Adrenal gland (tissue), 12 donors: Measurements from ENCODE around the gene AUTS2. TPM values are rescaled to one million over a fixed set of nuclear protein-coding genes. Genes with fewer than 3 reads are reported as not detected.

ENCODE experiments used
- DNase-seq, 7 donors: peaks; one replicate each; pipeline ENCODE4 v3.0.0-alpha.2; 2019 to 2020
- H3K27ac ChIP-seq, 5 donors: fragments of 200-600 bp; sonication (generic) in 4 of 5; 1 replicate in 3 of 5; 2 replicates in 2 of 5; pipeline versions ENCODE4 v1.5.1 to v1.8.0; 2016 to 2020; ENCODE audit warnings: mild to moderate bottlenecking in 1 of 5
- H3K27me3 ChIP-seq: fragments of 200-600 bp; 2 replicates; pipeline ENCODE4 v1.8.0; 2021
- H3K36me3 ChIP-seq, 2 donors: fragments of 200-600 bp; replicated peaks in 1 of 2; 1 replicate in 1 of 2; 2 replicates in 1 of 2; pipeline versions ENCODE4 v1.5.1 to v1.8.0; 2018 to 2022
- H3K4me1 ChIP-seq, 2 donors: fragments of 200-600 bp; replicated peaks in 1 of 2; 1 replicate in 1 of 2; 2 replicates in 1 of 2; pipeline versions ENCODE4 v1.5.1 to v1.8.0; 2018 to 2021
- H3K4me3 ChIP-seq, 4 donors: fragments of 200-600 bp; sonication (generic) in 3 of 4; one replicate each; pipeline ENCODE4 v1.5.1; 2016 to 2018
- H3K9me3 ChIP-seq, 3 donors: fragments of 200-600 bp; sonication (generic) in 1 of 3; replicated peaks in 1 of 3; 1 replicate in 2 of 3; 2 replicates in 1 of 3; pipeline versions ENCODE4 v1.5.1 to v1.8.0; 2016 to 2021
- POLR2A ChIP-seq, 2 donors: fragments of 450-650 bp; IDR thresholded peaks; one replicate each; pipeline ENCODE4 v1.6.1; 2017; ENCODE audit warnings: antibody characterized with exemption in 2 of 2, mild to moderate bottlenecking in 2 of 2, moderate library complexity in 1 of 2
- WGBS, 4 donors: extraction: QIAGEN DNeasy Blood & Tissue Kit in 2 of 4; methylation state at CpG; one replicate each; pipeline versions ENCODE4 v1.1.5 to v1.1.7; 2013 to 2017; 5-methylcytosine and 5-hydroxymethylcytosine counted together
- intact Hi-C, 2 donors: fragments of 100-400 bp; cut with DNase I; formaldehyde crosslinking; loops; one replicate each; pipeline versions ENCODE4 v1.14.1 to v1.15.0; 2022 to 2023
- polyA plus RNA-seq, 3 donors: library from polyadenylated mRNA; stranded (reverse); fragments of 200-250 nt in 2 of 3; fragments of 350-450 nt in 1 of 3; fragmentation: Illumina TruSeq in 1 of 3; extraction: RNeasy Lipid Tissue Mini Kit (QIAGEN cat#74804) in 1 of 3; gene quantifications; one replicate each; pipeline ENCODE4 v1.2.3, GENCODE V29; 2013 to 2014
- total RNA-seq, 9 donors: library from RNA; depleted of rRNA in 4 of 9; stranded (reverse); fragments of >200 nt in 4 of 9; fragments of 120-200 nt in 1 of 9; fragmentation: NEBNext Ultra II Directional in 1 of 9; extraction: Animal tissue kit (Norgen Biotek cat#: 25700) in 1 of 9; gene quantifications; one replicate each; pipeline versions ENCODE4 v1.1.0 to v1.2.4, GENCODE V29; 2013 to 2023
- TF ChIP-seq, protein P1 (sequence below), 6 experiments: fragments of 450-650 bp in 4 of 6; fragments of 200-600 bp in 2 of 6; sonication (generic) in 1 of 6; IDR thresholded peaks; 1 replicate in 5 of 6; 2 replicates in 1 of 6; pipeline versions ENCODE4 v1.5.1 to v1.8.0; 2016 to 2021; ENCODE audit warnings: antibody characterized with exemption in 6 of 6, mild to moderate bottlenecking in 2 of 6, moderate library complexity in 1 of 6
- donor health status: healthy with polysubstance abuse.
- donor health status: Bipolar disorder and iron deficiency.
- donor health status: DM: yes; HTN: yes; CAD: no.
- donor health status: DM: no; HTN: no; CAD: no.
- donor health status: DM: no; HTN: no; CAD: no.
- donor health status: DM: yes; HTN: yes; CAD: no.

AUTS2 gene
- total and polyA plus RNA-seq, 12 donors: 6.4 to 44.0 (median 15.2) TPM

DNA sequence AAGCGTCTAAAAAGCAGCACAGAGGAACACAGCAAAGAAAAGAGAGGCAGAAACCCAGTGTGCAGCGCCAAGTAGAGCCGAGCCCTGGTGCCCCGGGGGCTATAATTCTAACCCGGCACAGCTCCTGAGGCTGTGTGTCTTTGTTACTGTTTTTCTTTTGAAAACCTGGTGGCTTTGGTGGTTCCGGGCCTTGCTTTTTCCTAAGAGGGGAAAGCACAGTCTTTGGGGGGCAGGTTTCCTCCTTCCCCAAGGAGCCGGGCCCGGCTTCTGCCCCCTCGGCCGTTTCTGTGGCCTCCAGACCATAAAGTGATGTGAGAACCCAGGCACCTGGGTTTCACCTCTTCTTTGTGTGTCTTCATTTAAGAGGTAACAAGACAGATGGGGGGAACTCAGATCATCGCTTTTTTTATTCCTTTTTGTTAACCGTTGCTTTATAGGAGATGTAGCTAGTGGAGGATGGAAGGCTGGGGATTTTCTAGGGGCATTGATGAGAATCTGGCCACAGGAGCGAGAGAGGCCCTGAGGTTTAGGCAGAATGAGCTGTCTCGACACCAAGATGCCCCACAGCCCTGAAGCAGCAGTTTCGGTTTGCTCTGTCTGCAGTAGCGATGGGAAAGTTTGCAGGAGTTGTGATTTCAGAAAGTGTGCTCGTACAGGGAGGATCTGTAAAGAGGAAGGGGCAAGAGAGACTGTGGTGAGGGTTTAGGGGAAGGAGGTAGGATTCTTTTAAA, 1165.9 kb downstream of the AUTS2 start:
- Histone ChIP-seq H3K36me3 (peaks cover 0 to 7% of the 10 kb centered on the region in 2 donors), H3K4me1 (no peaks in the 10 kb centered on the region), H3K4me3 (no peak overlapping the region), H3K9me3 (no peaks in the 10 kb centered on the region), H3K27ac (no peak overlapping the region), H3K27me3 (no peaks in the 10 kb centered on the region)
- TF ChIP-seq POLR2A (IDR thresholded peaks at IDR 0.05): no peak
- TF ChIP-seq, protein P1, sequence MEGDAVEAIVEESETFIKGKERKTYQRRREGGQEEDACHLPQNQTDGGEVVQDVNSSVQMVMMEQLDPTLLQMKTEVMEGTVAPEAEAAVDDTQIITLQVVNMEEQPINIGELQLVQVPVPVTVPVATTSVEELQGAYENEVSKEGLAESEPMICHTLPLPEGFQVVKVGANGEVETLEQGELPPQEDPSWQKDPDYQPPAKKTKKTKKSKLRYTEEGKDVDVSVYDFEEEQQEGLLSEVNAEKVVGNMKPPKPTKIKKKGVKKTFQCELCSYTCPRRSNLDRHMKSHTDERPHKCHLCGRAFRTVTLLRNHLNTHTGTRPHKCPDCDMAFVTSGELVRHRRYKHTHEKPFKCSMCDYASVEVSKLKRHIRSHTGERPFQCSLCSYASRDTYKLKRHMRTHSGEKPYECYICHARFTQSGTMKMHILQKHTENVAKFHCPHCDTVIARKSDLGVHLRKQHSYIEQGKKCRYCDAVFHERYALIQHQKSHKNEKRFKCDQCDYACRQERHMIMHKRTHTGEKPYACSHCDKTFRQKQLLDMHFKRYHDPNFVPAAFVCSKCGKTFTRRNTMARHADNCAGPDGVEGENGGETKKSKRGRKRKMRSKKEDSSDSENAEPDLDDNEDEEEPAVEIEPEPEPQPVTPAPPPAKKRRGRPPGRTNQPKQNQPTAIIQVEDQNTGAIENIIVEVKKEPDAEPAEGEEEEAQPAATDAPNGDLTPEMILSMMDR (IDR thresholded peaks at IDR 0.05): no peak
- 80 to 88% (median 87%) methylated on average over 17 of the region's 17 CpGs for WGBS, 4 donors
- DNase-seq: no peak
- intact Hi-C loops: no loop called here

DNA sequence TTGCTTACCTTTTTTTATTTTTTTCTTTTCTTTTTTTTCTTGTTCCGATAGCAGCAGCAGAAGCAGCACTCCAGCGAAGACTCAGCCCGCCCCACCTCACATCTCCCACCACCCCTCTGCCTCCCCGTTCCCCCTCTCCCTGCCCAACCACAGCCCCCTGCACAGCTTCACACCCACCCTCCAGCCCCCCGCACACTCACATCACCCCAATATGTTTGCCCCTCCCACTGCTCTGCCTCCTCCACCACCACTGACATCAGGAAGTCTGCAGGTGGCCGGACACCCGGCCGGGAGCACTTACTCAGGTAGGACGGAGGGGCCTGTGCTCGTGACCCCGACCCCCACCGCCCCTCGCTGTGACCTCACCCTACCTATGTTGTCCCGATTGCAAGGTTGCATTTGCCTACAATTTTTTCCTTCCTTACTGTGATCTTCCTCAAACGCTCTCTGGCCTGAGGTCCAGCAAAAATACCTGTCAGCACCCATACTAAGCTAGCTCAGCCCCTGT, 1166.5 kb downstream of the AUTS2 start:
- no peaks in the 10 kb centered on the region for H3K27me3 ChIP-seq
- H3K36me3 ChIP-seq: peaks cover 0 to 7% of the 10 kb centered on the region in 2 donors
- H3K4me3 ChIP-seq: no peak overlapping the region
- no peak for DNase-seq
- no peak for TF ChIP-seq POLR2A (IDR thresholded peaks at IDR 0.05)
- TF ChIP-seq, protein P1 (IDR thresholded peaks at IDR 0.05): no peak
- 92 to 97% (median 94%) methylated on average over 8 to 15 of the region's 15 CpGs for WGBS, 4 donors
- H3K4me1 ChIP-seq: no peaks in the 10 kb centered on the region
- H3K27ac ChIP-seq: no peak overlapping the region
- intact Hi-C loops: no loop called here
- H3K9me3 ChIP-seq: no peaks in the 10 kb centered on the region

DNA sequence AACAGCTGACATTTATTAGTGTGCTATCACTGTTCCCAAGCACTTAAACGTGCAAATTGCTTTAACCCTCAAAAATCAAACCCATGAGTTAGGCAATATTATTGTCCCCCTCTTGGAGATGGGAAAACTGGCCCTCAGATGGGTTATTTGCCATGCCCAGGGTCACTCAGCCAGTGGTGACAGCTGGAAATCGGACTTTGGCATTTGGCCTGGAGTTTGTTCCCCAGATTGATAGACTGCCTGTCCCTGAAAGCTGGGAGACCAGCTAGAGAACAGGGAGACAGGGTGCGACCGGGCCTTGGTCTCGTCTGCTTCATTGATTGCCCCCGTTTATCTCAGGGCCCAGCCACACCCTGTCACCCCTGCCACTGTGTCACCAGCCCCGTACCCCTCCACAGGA, 1167.4 kb downstream of the AUTS2 start:
- 86 to 92% (median 87%) methylated on average over 7 of the region's 7 CpGs for WGBS, 4 donors
- no peak for DNase-seq
- Histone ChIP-seq H3K9me3 (no peaks in the 10 kb centered on the region), H3K27me3 (no peaks in the 10 kb centered on the region), H3K4me3 (no peak overlapping the region), H3K27ac (no peak overlapping the region), H3K4me1 (no peaks in the 10 kb centered on the region), H3K36me3 (peaks cover 0 to 7% of the 10 kb centered on the region in 2 donors)
- TF ChIP-seq, protein P1 (IDR thresholded peaks at IDR 0.05): no peak
- TF ChIP-seq POLR2A (IDR thresholded peaks at IDR 0.05): no peak
- intact Hi-C loops: no loop called here

GRCh38 chr7:70766109-70766508, 1167.8 kb downstream of the AUTS2 start:
- TF ChIP-seq, protein P1 (IDR thresholded peaks at IDR 0.05): no peak
- no peak for TF ChIP-seq POLR2A (IDR thresholded peaks at IDR 0.05)
- Histone ChIP-seq H3K4me1 (no peaks in the 10 kb centered on the region), H3K36me3 (peaks cover 0 to 7% of the 10 kb centered on the region in 2 donors), H3K4me3 (no peak overlapping the region), H3K27ac (no peak overlapping the region), H3K27me3 (no peaks in the 10 kb centered on the region), H3K9me3 (no peaks in the 10 kb centered on the region)
- intact Hi-C loops: no loop called here
- DNase-seq: no peak
- 96 to 98% (median 98%) methylated on average over 21 of the region's 21 CpGs for WGBS, 4 donors
